Activated naive CD8-positive, alpha-beta T cell treated with anti-CD3 and anti-CD28 coated beads for 36 hours (primary cell): ENCODE results near the gene SIRPB1. TPM values are rescaled to one million over a fixed set of nuclear protein-coding genes. Genes with fewer than 3 reads are reported as not detected.
"Not testable (repeated sequence)": the region's sequence is repeated elsewhere in the genome, so short reads cannot be mapped to it uniquely, and the experiment has no call there.

ENCODE experiments used
- DNase-seq: peaks from one replicate; pipeline ENCODE4 v3.0.0; 2021
- H3K27ac Mint-ChIP-seq: one replicate; pipeline ENCODE4 v1.8.0; 2022; ENCODE audit warnings: mild to moderate bottlenecking, moderate library complexity, mixed read lengths
- H3K27me3 Mint-ChIP-seq: one replicate; pipeline ENCODE4 v1.8.0; 2022; ENCODE audit warnings: mild to moderate bottlenecking, mixed read lengths
- H3K36me3 Mint-ChIP-seq: one replicate; pipeline ENCODE4 v1.8.0; 2021; ENCODE audit warnings: mild to moderate bottlenecking, mixed read lengths
- H3K4me1 Mint-ChIP-seq: one replicate; pipeline ENCODE4 v1.8.0; 2021; ENCODE audit warnings: mixed read lengths
- H3K4me3 Mint-ChIP-seq: one replicate; pipeline ENCODE4 v1.8.0; 2022; ENCODE audit warnings: mild to moderate bottlenecking, moderate library complexity, mixed read lengths
- H3K9me3 Mint-ChIP-seq: one replicate; pipeline ENCODE4 v1.8.0; 2022; ENCODE audit warnings: mixed read lengths
- total RNA-seq, 2 experiments: library from RNA; stranded (reverse); gene quantifications; one replicate each; pipeline ENCODE4 v1.2.3, GENCODE V29; 2021

Gene SIRPB1
- total RNA-seq, 2 experiments from 2014 or later: 4.3 to 4.5 TPM

DNA sequence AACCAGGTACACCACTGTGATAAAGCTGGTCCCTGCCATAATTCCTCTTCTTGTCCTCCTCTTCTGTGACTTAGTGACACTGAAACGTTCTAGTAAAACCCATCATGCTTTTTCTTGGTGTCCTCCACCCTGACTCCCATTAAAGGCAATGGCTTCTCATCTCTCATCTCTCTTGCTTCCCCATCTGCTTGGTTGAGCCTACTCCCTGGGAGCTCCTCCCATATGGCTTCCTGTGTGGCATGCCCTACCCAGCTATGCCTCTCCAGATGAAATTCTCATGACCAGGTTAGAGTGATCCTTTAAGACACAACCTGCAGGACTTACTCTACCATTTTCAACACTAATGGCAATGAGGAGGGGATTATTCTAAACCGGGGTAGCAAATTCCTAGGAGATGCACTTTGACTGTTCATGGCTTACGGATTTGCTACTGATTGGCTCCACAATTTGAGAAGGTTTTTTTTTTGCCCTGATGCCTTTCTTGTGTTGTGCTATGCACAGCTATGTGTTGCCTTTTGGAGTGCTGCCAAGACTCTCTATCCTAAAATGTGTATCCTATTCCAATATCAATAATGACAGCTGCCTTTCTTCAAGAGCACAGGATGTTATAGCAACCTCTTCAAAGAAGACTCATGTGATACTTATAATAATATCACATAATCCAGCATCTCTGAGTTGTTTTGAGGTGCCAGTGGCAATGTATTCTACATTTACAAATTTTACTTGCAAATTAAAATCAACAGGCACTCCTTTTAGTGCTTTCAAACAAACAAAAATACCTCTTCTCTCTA is 31.7 kb upstream of the SIRPB1 start:
- no peaks in the 10 kb centered on the region for H3K27me3 Mint-ChIP-seq
- H3K27ac Mint-ChIP-seq: peak overlapping the region; percentile 60
- H3K4me3 Mint-ChIP-seq: no peak overlapping the region
- no peak for DNase-seq
- H3K36me3 Mint-ChIP-seq: peaks cover 79% of the 10 kb centered on the region
- peaks cover 23% of the 10 kb centered on the region for H3K9me3 Mint-ChIP-seq
- peaks cover 79% of the 10 kb centered on the region for H3K4me1 Mint-ChIP-seq

DNA sequence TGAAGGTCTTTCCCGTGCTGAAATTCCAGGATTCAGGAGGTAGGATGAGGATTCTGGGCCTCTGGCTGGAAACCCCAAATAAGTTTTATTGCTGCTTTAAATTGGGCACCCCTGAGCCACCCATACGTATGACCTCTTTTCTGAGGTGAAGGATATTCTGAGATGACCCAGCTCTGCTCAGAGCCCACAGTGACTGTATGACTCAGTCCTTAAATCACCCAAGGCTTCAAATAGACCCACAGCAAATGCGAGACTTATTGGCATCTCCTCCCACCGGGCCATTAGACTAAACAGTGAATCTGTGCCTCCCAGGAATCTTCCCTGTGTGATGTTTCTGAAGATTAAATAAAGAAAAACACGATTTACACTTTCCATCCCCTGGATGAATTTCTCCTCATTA is 28.3 kb upstream of the SIRPB1 start:
- DNase-seq: no peak
- H3K27ac Mint-ChIP-seq: peak overlapping the region; percentile 95
- peaks cover 64% of the 10 kb centered on the region for H3K4me1 Mint-ChIP-seq
- no peak overlapping the region for H3K4me3 Mint-ChIP-seq
- no peaks in the 10 kb centered on the region for H3K27me3 Mint-ChIP-seq
- H3K36me3 Mint-ChIP-seq: peaks cover 70% of the 10 kb centered on the region
- H3K9me3 Mint-ChIP-seq: peaks cover 7% of the 10 kb centered on the region

DNA sequence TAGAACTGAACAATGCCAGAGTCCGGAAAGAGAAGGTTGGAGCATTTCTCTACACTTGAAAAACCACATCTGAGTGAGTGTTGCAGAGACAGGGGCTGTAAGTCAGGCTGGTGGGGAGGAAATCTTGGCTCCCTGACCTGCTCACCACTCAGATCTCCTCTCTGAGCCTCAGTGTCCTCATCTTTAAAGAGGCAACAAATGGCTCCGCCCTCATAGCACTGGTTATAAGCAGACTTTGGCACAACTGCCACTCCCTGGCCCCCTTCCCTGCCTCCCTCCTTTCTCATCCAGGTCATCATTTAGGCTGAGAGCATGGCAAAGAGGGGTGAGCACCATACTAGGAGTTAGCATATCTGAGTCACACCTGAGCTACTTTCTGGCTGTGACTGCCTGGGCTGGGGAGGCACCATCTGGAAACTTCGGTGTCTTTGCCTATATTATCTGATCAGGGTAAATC is 27.2 kb upstream of the SIRPB1 start:
- no peak for DNase-seq
- Mint-ChIP-seq H3K27ac (peak overlapping the region; percentile 95), H3K9me3 (peaks cover 3% of the 10 kb centered on the region), H3K36me3 (peaks cover 62% of the 10 kb centered on the region), H3K4me3 (peak overlapping the region; percentile 22), H3K27me3 (no peaks in the 10 kb centered on the region), H3K4me1 (peaks cover 55% of the 10 kb centered on the region)

DNA sequence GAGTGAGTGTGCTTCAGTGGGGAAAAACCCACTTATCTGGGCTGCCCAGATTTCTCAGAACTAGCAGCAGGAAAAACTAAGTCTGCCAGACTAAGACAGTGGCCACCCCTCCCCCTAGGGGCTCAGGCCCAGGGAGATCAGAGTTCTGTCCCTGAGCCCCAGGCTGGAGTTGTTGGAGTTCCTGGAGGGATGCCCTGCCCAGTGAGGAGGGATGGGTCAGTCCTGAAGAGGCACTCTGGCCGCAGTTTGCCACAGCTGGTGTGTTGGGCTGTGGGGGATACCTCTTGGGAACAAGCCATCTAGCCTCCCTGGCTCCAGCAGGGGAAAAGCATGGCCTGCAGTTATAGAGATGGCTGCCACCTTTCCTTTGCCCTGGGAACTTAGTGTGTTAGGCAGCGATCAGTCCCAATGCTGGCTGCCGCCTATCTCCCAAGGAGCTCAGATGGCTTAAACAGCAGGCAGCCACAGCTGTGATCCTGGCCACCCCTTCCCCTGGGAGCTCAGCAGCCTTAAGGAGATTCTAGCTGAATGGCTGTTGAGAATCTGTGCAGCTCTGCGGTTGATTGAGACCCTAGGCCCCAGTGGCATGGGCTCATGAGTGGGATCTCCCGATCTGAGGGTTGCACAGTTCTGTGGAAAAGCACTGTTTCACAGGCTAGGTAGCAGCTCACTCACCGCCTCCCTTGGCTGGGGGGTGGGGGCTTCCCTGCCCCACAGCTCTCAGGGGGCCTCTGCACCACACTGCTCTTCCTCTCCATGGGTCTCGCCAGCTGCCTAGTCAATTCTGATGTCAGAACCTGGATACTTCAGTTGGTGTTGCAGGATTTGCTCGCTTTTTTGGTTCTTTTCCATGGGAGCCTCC is 24.5 kb upstream of the SIRPB1 start:
- H3K36me3 Mint-ChIP-seq: peaks cover 45% of the 10 kb centered on the region
- peaks cover 44% of the 10 kb centered on the region for H3K4me1 Mint-ChIP-seq
- DNase-seq: no peak
- H3K27ac Mint-ChIP-seq: peak overlapping the region; percentile 17
- H3K9me3 Mint-ChIP-seq: peaks cover 11% of the 10 kb centered on the region
- no peak overlapping the region for H3K4me3 Mint-ChIP-seq
- no peaks in the 10 kb centered on the region for H3K27me3 Mint-ChIP-seq

DNA sequence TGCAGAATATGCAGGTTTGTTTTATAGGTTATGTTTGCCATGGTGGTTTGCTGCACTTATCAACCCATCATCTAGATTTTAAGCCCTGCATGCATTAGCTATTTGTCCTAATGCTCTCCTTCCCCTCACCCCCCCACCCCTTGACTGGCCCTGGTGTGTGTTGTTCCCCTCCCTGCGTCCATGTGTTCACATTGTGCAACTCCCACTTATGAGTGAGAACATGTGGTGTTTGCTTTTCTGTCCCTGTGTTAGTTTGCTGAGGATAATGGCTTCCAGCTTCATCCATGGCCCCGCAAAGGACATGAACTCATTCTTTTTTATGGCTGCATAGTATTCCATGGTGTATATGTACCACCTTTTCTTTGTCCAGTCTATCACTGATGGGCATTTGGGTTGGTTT is 18.8 kb upstream of the SIRPB1 start:
- H3K27ac Mint-ChIP-seq, H3K4me3 Mint-ChIP-seq, DNase-seq, H3K27me3 Mint-ChIP-seq: not testable (repeated sequence)
- peaks cover 32% of the 10 kb centered on the region for H3K36me3 Mint-ChIP-seq
- H3K9me3 Mint-ChIP-seq: peaks cover 20% of the 10 kb centered on the region
- peaks cover 38% of the 10 kb centered on the region for H3K4me1 Mint-ChIP-seq

DNA sequence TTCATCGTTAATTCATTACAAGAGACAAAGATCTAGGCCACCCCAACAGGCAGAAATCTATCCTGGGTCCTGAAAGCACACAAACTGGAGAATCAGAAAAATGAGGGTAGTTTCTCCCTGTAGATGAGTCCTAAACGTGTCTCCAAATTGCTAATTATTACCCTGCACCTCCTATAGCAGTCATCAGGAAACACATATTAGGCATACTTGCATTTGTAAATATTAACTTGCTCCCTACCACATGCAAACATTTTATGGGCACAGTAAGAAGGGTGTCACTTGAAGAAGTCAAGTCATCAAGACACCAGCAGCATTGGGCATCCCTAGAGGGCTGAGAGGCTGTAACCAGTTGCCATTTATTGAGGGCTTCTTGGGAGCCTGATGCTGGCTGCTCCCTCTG is 17.9 kb upstream of the SIRPB1 start:
- H3K4me1 Mint-ChIP-seq: peaks cover 45% of the 10 kb centered on the region
- H3K27me3 Mint-ChIP-seq: no peaks in the 10 kb centered on the region
- no peak overlapping the region for H3K27ac Mint-ChIP-seq
- H3K9me3 Mint-ChIP-seq: peaks cover 20% of the 10 kb centered on the region
- DNase-seq: no peak
- H3K36me3 Mint-ChIP-seq: peaks cover 35% of the 10 kb centered on the region
- no peak overlapping the region for H3K4me3 Mint-ChIP-seq

DNA sequence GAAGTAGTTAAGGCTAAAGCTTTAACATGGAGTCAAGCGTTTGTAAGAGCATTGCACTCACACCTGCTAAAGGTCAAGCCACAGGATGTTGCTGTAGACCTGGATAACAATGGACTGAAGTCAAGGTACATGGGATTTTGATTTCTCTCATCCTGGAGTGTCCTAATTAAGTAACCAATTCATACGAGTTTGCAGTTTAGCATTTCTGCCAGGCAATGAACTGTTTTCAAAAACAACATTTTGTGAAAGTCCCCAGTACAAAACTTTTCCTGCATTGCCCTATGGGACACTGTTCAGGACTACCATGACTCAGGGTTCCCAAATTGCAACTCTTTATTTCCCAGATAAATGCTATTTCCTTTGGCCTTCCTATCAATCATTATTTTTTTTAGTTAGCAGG is 17.4 kb upstream of the SIRPB1 start:
- no peaks in the 10 kb centered on the region for H3K27me3 Mint-ChIP-seq
- H3K4me1 Mint-ChIP-seq: peaks cover 50% of the 10 kb centered on the region
- peaks cover 40% of the 10 kb centered on the region for H3K36me3 Mint-ChIP-seq
- peaks cover 20% of the 10 kb centered on the region for H3K9me3 Mint-ChIP-seq
- peak overlapping the region; percentile 75 for H3K27ac Mint-ChIP-seq
- no peak overlapping the region for H3K4me3 Mint-ChIP-seq
- DNase-seq: no peak

DNA sequence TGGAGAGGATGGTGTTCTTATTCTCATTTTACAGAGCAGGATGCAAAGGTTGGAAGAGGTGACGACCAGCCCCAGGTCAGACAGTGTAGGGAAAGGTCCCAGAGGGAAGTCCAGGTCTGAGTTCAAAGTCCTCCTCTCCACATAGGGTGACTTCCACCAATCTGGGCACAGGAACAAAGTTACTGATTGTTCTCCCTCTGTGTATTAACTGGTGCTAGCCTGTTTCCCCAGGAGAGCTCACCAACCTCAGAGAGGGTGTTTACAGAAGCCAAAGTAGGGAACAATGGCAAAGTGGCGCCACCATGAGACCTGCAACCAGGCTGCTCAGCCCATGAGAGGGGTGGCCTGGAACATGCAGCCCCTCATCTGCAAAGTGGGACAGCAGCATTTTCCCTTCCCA is 16.8 kb upstream of the SIRPB1 start:
- no peak for DNase-seq
- peaks cover 20% of the 10 kb centered on the region for H3K9me3 Mint-ChIP-seq
- H3K36me3 Mint-ChIP-seq: peaks cover 46% of the 10 kb centered on the region
- H3K27me3 Mint-ChIP-seq: no peaks in the 10 kb centered on the region
- H3K4me3 Mint-ChIP-seq: no peak overlapping the region
- H3K4me1 Mint-ChIP-seq: peaks cover 56% of the 10 kb centered on the region
- peak overlapping the region; percentile 75 for H3K27ac Mint-ChIP-seq

DNA sequence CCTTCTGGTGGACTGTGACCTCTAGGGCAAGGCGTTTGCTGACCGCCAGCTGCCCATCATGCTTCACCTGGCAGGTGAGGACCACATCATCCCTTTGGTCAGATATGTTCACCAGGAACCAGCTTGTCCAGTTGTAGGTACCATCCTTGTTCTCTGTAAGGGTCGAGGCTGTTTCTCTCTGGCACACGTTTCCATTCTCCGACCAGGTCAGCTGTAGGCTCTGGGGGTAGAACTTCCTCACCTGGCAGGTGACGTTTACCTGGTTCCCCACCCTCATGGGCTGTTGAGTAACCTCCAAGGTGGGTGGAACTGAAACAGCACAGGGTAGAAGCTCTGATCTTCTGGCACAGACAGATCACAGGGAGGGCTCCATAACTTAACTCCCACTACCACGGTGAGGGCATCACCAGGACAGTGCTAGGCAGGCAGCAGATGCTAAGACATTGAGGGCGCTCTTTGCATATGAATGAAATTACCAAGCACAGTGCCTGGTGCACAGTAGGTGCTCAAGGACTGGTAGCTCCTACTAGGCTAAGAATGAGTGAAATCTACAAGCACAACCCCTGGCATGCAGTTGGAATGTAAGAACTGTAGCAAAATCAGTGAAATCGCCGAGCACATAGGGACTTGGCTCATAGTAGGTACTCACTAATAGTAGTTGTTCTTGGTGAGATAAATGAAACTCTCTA is 15.6 kb upstream of the SIRPB1 start:
- Mint-ChIP-seq H3K27me3 (no peaks in the 10 kb centered on the region), H3K4me3 (no peak overlapping the region), H3K9me3 (peaks cover 19% of the 10 kb centered on the region), H3K27ac (peak overlapping the region; percentile 69), H3K36me3 (peaks cover 54% of the 10 kb centered on the region), H3K4me1 (peaks cover 66% of the 10 kb centered on the region)
- DNase-seq: no peak

DNA sequence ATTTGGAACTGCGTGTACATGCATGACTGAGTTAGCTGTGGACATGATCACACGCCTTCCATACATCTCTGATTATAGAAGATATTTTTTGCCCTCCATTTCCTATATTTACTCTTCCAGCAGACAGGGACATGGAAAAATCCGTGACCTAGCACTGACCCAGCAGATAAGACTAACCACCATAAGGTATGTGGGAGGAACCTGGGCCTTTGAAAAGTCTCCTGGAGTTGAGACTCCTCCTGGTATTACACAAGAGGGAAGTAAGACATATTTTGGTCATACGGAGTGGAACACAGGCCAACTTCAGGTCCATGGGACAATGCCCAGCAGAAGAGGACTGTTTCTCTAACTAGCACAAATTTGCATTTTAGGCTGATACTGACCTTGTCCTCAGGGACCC is 13.7 kb upstream of the SIRPB1 start:
- Mint-ChIP-seq H3K27ac (peak overlapping the region; percentile 70), H3K27me3 (no peaks in the 10 kb centered on the region), H3K4me3 (peak overlapping the region; percentile 5), H3K9me3 (peaks cover 2% of the 10 kb centered on the region), H3K4me1 (peaks cover 69% of the 10 kb centered on the region), H3K36me3 (peaks cover 70% of the 10 kb centered on the region)
- no peak for DNase-seq

DNA sequence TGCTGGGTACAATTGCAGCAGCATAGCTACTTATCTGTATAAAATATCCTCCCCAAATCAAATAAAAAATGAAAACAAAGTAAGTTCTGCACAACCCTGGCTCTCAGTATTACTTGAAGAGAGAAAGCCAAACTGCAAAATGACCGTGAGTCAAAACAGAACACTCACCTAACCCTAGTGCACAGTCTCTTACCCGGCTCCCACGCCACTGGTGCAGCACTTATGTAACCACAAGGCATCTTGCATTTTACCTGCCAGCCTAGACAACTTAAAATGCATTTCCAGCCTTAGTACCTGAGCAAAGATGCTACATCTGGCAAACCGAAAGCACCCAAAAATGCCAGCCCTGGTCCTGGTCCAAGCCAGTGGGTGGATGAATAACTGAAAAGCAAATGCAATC is 12.4 kb upstream of the SIRPB1 start:
- peak overlapping the region; percentile 46 for H3K4me3 Mint-ChIP-seq
- peaks cover 73% of the 10 kb centered on the region for H3K4me1 Mint-ChIP-seq
- H3K36me3 Mint-ChIP-seq: peaks cover 80% of the 10 kb centered on the region
- peak; percentile 60 for DNase-seq
- H3K9me3 Mint-ChIP-seq: peaks cover 2% of the 10 kb centered on the region
- H3K27me3 Mint-ChIP-seq: no peaks in the 10 kb centered on the region
- H3K27ac Mint-ChIP-seq: peak overlapping the region; percentile 89

DNA sequence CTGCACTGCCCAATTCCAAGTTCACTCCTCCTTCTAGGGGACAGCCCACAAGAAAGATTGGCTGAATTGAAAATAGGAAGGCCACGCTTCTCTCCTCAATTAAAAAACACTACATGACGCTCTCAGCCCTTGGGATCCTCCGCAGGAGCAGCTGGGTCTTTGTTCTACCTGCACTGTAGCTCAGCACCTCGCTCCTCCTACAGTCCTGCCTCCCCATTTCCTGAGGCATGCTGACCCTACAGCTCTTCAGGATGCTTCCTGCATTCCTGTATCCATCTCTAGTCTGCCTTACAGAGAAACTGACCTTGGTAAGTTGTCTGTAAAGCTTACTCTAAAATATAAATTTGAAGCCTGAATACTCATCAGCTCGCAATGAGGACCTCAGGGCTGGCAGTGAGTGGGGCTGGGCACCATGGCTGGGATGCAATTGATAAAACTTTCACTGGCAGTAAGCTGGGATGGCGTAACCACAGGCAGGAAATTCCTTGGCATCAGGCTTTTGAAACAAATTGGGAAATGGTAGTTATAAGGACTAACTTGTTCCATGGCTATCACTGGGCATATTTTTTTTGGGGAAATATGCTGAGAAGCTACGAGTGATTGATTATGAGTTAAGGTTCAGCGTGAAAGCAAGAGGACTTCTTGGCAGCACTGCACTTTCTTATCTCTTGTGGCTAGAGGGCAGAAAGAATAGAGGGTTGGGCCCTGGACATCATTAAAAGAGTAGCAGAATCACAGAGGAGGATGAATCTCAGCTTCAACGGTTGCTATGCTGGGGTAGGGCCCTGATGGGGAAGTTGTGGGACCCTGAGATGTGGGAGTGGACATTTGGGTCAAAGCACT is 11.7 kb upstream of the SIRPB1 start:
- Mint-ChIP-seq H3K4me1 (peaks cover 73% of the 10 kb centered on the region), H3K27me3 (no peaks in the 10 kb centered on the region), H3K27ac (peak overlapping the region; percentile 89), H3K4me3 (peak overlapping the region; percentile 46), H3K9me3 (peaks cover 2% of the 10 kb centered on the region), H3K36me3 (peaks cover 81% of the 10 kb centered on the region)
- DNase-seq: no peak

DNA sequence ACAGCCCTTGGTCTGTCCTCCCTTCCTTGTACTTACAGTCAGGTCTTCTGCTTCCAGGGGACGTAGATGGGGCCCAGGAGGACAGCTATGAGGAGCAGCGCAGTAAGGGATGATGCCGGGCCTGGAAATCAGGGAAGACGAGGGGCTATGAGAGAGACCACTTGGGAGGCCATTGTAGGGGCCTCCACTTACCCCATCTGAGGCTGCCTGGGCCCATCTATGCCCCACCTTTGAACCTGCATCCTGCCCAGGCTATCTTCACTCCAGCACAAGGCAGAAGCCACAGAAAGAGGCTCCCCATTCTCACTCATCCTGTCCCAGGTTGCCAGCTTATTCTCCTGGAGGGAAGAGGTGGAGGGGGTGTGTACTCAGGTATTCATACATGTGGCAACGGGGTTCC is 10.4 kb upstream of the SIRPB1 start:
- no peaks in the 10 kb centered on the region for H3K27me3 Mint-ChIP-seq
- peaks cover 79% of the 10 kb centered on the region for H3K36me3 Mint-ChIP-seq
- peaks cover 2% of the 10 kb centered on the region for H3K9me3 Mint-ChIP-seq
- H3K27ac Mint-ChIP-seq: peak overlapping the region; percentile 80
- no peak overlapping the region for H3K4me3 Mint-ChIP-seq
- peaks cover 77% of the 10 kb centered on the region for H3K4me1 Mint-ChIP-seq
- DNase-seq: no peak

DNA sequence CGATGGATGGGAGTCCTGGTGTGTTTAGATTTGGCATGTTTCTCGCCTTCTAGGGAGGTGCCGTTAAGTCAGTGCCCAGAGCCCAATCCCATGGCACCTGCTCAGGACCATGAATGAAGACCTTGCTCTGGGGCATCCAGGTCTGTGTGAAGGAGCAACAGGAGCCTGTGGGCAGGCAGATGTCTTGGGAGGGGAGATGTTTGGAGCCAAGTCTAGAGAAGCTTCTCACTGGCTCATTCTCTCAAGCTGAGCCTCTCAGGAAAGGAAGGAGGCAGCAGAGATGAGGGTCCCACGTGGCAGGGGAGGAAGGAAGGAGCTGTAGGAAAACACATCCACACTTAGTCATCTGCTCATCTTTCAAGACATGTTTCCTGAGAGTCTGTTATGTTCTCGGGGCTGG is 9.5 kb upstream of the SIRPB1 start:
- Mint-ChIP-seq H3K36me3 (peaks cover 75% of the 10 kb centered on the region), H3K27ac (peak overlapping the region; percentile 80), H3K4me3 (no peak overlapping the region), H3K4me1 (peaks cover 84% of the 10 kb centered on the region), H3K27me3 (no peaks in the 10 kb centered on the region), H3K9me3 (peaks cover under 1% of the 10 kb centered on the region)
- no peak for DNase-seq
